Naive thymus-derived CD4-positive, alpha-beta T cell (primary cell): ENCODE measurements around the gene FAM13A. TPM values are rescaled to one million over a fixed set of nuclear protein-coding genes. Genes with fewer than 3 reads are reported as not detected.
"Not testable (repeated sequence)": the region's sequence is repeated elsewhere in the genome, so short reads cannot be mapped to it uniquely, and the experiment has no call there.

Experiments
- ATAC-seq: fragments of 150-1000 bp; cut with Tn5 transposase; 2 replicates; pipeline ENCODE4 v1.10.0; 2021; ENCODE audit warnings: mild to moderate bottlenecking, moderate library complexity
- CTCF ChIA-PET: fragments of 350-600 bp; sonication (Branson Sonifier 250); formaldehyde crosslinking; loops from one replicate; lab custom pipeline; 2021; ENCODE audit warnings: antibody characterized with exemption; lab: Charles Lee
- POLR2A ChIA-PET: fragments of 350-600 bp; sonication (Branson Sonifier 250); formaldehyde crosslinking; loops from one replicate; lab custom pipeline; 2021; ENCODE audit warnings: antibody characterized with exemption, inconsistent platforms; lab: Charles Lee
- DNase-seq, 9 donors: peaks; one replicate each; pipeline versions ENCODE4 v3.0.0 to v3.0.0-alpha.2; 2020 to 2022; ENCODE audit warnings: mixed read lengths in 1 of 9
- H3K27ac ChIP-seq: one replicate; pipeline ENCODE4 v1.7.0; 2013; ENCODE audit warnings: mild to moderate bottlenecking, low read depth, low read length, moderate library complexity
- H3K27me3 ChIP-seq, 2 donors: one replicate each; pipeline ENCODE4 v1.7.0; 2013; ENCODE audit warnings: low read length in 2 of 2, mild to moderate bottlenecking in 2 of 2, moderate library complexity in 2 of 2; ENCODE audit not compliant: control insufficient read depth in 2 of 2, insufficient read depth in 2 of 2
- H3K36me3 ChIP-seq, 3 experiments: 1 replicate in 2 of 3; 2 replicates in 1 of 3; pipeline ENCODE4 v1.7.0; 2013; ENCODE audit warnings: low read length in 3 of 3, mild to moderate bottlenecking in 3 of 3, moderate library complexity in 1 of 3; ENCODE audit not compliant: insufficient read depth in 3 of 3, control insufficient read depth in 2 of 3
- H3K4me1 ChIP-seq, 2 donors: one replicate each; pipeline ENCODE4 v1.7.0; 2013; ENCODE audit warnings: low read length in 2 of 2, mild to moderate bottlenecking in 2 of 2, moderate library complexity in 1 of 2; ENCODE audit not compliant: control insufficient read depth in 2 of 2, insufficient read depth in 2 of 2
- H3K4me3 ChIP-seq: 2 replicates; pipeline ENCODE4 v1.7.0; 2013; ENCODE audit warnings: mild to moderate bottlenecking, low read length
- H3K9me3 ChIP-seq, 3 experiments: 1 replicate in 2 of 3; 2 replicates in 1 of 3; pipeline ENCODE4 v1.7.0; 2013; ENCODE audit warnings: low read length in 3 of 3; ENCODE audit not compliant: control insufficient read depth in 2 of 3
- H3K27ac Mint-ChIP-seq, 9 donors: one replicate each; pipeline ENCODE4 v1.8.0; 2020 to 2022; ENCODE audit warnings: mixed read lengths in 9 of 9, mild to moderate bottlenecking in 8 of 9, moderate library complexity in 5 of 9, inconsistent platforms in 2 of 9
- H3K27me3 Mint-ChIP-seq, 5 donors: one replicate each; pipeline ENCODE4 v1.8.0; 2021 to 2022; ENCODE audit warnings: mixed read lengths in 5 of 5, mild to moderate bottlenecking in 1 of 5
- H3K36me3 Mint-ChIP-seq, 5 donors: one replicate each; pipeline ENCODE4 v1.8.0; 2020 to 2022; ENCODE audit warnings: mixed read lengths in 5 of 5, mild to moderate bottlenecking in 3 of 5, inconsistent platforms in 1 of 5
- H3K4me1 Mint-ChIP-seq, 7 donors: one replicate each; pipeline ENCODE4 v1.8.0; 2020 to 2022; ENCODE audit warnings: mixed read lengths in 7 of 7, mild to moderate bottlenecking in 3 of 7, inconsistent platforms in 1 of 7
- H3K4me3 Mint-ChIP-seq, 10 donors: one replicate each; pipeline ENCODE4 v1.8.0; 2020 to 2022; ENCODE audit warnings: mild to moderate bottlenecking in 10 of 10, mixed read lengths in 10 of 10, moderate library complexity in 6 of 10, inconsistent platforms in 2 of 10
- H3K9me3 Mint-ChIP-seq, 11 donors: one replicate each; pipeline ENCODE4 v1.8.0; 2020 to 2022; ENCODE audit warnings: mixed read lengths in 11 of 11, mild to moderate bottlenecking in 4 of 11, inconsistent platforms in 1 of 11, moderate library complexity in 1 of 11
- intact Hi-C, 2 donors: fragments of 100-400 bp; cut with micrococcal nuclease; formaldehyde crosslinking; loops; one replicate each; pipeline ENCODE4 v1.15.1; 2023
- polyA plus RNA-seq, 2 donors: library from polyadenylated mRNA; unstranded; fragments of 300-500 nt; fragmentation: Illumina TruSeq; gene quantifications; one replicate each; pipeline ENCODE4 v1.2.3, GENCODE V29; 2021
- total RNA-seq, 6 experiments: library from RNA in 5 of 6; stranded (reverse) in 5 of 6; gene quantifications; 1 replicate in 5 of 6; 2 replicates in 1 of 6; pipeline ENCODE4 v1.2.3 and lab custom pipeline; 2021 to 2026

Gene FAM13A
- total and polyA plus RNA-seq, 7 experiments from 2014 or later: 4.5 to 60.4 (median 10.2) TPM

- peaks cover 0 to 8% (median 0%) of the 10 kb centered on the region in 5 donors for H3K27me3 Mint-ChIP-seq
- DNase-seq (no peak), ATAC-seq (peak; percentile 76)
- CTCF ChIA-PET: interaction anchor here (1.0 kb wide), 1 partner anchor 105 kb away, joined by 3 read pairs; no protein-coding TSS in a partner anchor
- H3K4me3 ChIP-seq: no peak overlapping the region
- H3K4me3 Mint-ChIP-seq: no peak overlapping the region
- no peaks in the 10 kb centered on the region for H3K4me1 ChIP-seq
- no peaks in the 10 kb centered on the region for H3K36me3 Mint-ChIP-seq
- H3K27me3 ChIP-seq: no peaks in the 10 kb centered on the region
- H3K9me3 ChIP-seq: no peaks in the 10 kb centered on the region
- POLR2A ChIA-PET: no interaction called here
- H3K9me3 Mint-ChIP-seq: no peaks in the 10 kb centered on the region
- peaks cover 0 to 13% (median 5%) of the 10 kb centered on the region in 7 donors for H3K4me1 Mint-ChIP-seq
- intact Hi-C loops: no loop called here
- H3K27ac Mint-ChIP-seq: peak overlapping the region in 2 of 9 donors; percentile 7 to 9
- no peak overlapping the region for H3K27ac ChIP-seq
- no peaks in the 10 kb centered on the region for H3K36me3 ChIP-seq
These were observed 198.2 kb downstream of the FAM13A start for GRCh38 chr4:88858752-88859151.

DNA sequence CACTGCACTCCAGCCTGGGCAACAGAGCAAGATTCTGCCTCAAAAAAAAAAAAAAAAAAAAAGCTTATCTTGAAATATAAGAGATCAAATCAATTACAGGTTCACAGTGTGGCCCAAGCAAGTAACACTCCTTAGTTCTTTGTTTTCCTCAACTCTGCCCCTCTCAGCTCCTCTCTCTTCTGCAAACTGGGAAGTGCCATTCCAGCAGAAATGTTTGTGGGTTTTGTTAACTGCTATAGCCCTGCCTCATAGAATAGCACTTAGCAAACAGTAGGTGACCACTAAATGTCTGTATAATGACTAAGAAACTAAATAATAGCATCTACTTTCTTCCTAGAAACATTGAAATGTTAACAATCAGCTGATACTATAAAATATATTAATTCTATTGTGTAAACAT, 199.4 kb downstream of the FAM13A start:
- H3K27me3 Mint-ChIP-seq: peaks cover 0 to 8% (median 0%) of the 10 kb centered on the region in 5 donors
- H3K4me1 Mint-ChIP-seq: peaks cover 0 to 13% (median 5%) of the 10 kb centered on the region in 7 donors
- no peaks in the 10 kb centered on the region for H3K9me3 Mint-ChIP-seq
- no peak for DNase-seq
- no peak overlapping the region for H3K4me3 ChIP-seq
- intact Hi-C loops: no loop called here
- H3K36me3 ChIP-seq: no peaks in the 10 kb centered on the region
- ChIA-PET CTCF (interaction anchor here (0.6 to 0.7 kb wide), 2 partner anchors 177 to 202 kb away, joined by 3 to 4 read pairs; no protein-coding TSS in a partner anchor), POLR2A (no interaction called here)
- H3K27me3 ChIP-seq: no peaks in the 10 kb centered on the region
- no peaks in the 10 kb centered on the region for H3K36me3 Mint-ChIP-seq
- no peaks in the 10 kb centered on the region for H3K9me3 ChIP-seq
- H3K4me1 ChIP-seq: no peaks in the 10 kb centered on the region
- no peak overlapping the region for H3K4me3 Mint-ChIP-seq
- no peak overlapping the region for H3K27ac Mint-ChIP-seq
- no peak for ATAC-seq
- H3K27ac ChIP-seq: no peak overlapping the region

- Histone ChIP-seq H3K36me3 (no peaks in the 10 kb centered on the region), H3K27ac (no peak overlapping the region), H3K4me3 (no peak overlapping the region), H3K4me1 (no peaks in the 10 kb centered on the region), H3K27me3 (peaks cover 0 to 3% of the 10 kb centered on the region in 2 donors), H3K9me3 (no peaks in the 10 kb centered on the region)
- H3K27ac Mint-ChIP-seq: no peak overlapping the region
- ChIA-PET CTCF (no interaction called here), POLR2A (no interaction called here)
- intact Hi-C loops: no loop called here
- peaks cover 0 to 6% (median 0%) of the 10 kb centered on the region in 5 donors for H3K27me3 Mint-ChIP-seq
- no peak overlapping the region for H3K4me3 Mint-ChIP-seq
- no peaks in the 10 kb centered on the region for H3K36me3 Mint-ChIP-seq
- DNase-seq (no peak), ATAC-seq (no peak)
- H3K9me3 Mint-ChIP-seq: no peaks in the 10 kb centered on the region
- H3K4me1 Mint-ChIP-seq: peaks cover 0 to 13% (median 5%) of the 10 kb centered on the region in 7 donors
These were observed 202.5 kb downstream of the FAM13A start for GRCh38 chr4:88854481-88854880.

DNA sequence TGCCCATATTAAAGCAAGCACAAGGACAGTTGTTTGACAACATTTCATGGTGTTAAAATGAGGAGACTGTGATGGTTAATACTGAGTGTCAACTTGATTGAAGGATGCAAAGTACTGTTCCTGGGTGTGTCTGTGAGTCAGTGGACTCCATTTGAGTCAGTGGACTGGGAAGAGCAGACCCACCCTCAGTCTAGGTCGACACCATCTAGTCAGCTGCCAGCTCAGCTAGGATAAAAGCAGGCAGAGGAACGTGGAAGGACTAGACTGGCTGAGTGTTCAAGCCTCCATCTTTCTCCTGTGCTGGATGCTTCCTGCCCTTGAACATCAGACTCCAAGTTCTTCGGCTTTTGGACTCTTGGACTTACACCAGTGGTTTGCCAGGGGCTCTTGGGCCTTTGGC, 203.4 kb downstream of the FAM13A start:
- H3K4me1 Mint-ChIP-seq, intact Hi-C loops, H3K4me3 ChIP-seq, CTCF ChIA-PET, H3K36me3 Mint-ChIP-seq, POLR2A ChIA-PET, DNase-seq, ATAC-seq, H3K27ac ChIP-seq, H3K4me3 Mint-ChIP-seq, H3K27me3 Mint-ChIP-seq, H3K9me3 ChIP-seq, H3K27ac Mint-ChIP-seq, H3K9me3 Mint-ChIP-seq, H3K36me3 ChIP-seq, H3K27me3 ChIP-seq, H3K4me1 ChIP-seq: not testable (repeated sequence)

DNA sequence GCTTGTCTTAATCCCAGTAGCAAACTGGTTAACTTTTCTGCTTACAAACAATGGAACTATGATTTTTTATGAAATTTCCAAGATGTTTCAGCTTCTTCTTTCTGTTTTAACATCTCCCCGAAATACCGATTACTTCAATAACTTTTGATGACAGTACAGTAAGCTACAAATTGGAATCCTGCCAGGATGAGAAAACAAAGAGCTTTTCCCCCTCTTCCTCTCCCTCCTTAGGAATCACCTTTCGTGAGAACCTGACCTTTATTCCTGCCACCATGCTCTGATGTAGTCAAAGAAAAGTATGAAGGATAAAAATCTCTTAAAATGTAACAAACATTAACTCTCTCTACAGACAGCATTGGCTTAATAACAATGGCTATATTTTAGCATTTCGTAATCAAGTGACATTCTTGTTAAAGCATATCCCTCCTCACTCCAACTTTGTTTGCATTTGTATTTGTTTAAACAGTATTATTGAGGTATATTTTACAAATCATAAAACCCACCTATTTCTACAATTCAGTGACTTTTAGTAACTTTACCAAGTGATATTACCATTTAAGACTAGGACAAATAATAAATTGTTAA, 210.7 kb downstream of the FAM13A start:
- Mint-ChIP-seq H3K36me3 (no peaks in the 10 kb centered on the region), H3K27me3 (peaks cover 0 to 16% (median 0%) of the 10 kb centered on the region in 5 donors)

DNA sequence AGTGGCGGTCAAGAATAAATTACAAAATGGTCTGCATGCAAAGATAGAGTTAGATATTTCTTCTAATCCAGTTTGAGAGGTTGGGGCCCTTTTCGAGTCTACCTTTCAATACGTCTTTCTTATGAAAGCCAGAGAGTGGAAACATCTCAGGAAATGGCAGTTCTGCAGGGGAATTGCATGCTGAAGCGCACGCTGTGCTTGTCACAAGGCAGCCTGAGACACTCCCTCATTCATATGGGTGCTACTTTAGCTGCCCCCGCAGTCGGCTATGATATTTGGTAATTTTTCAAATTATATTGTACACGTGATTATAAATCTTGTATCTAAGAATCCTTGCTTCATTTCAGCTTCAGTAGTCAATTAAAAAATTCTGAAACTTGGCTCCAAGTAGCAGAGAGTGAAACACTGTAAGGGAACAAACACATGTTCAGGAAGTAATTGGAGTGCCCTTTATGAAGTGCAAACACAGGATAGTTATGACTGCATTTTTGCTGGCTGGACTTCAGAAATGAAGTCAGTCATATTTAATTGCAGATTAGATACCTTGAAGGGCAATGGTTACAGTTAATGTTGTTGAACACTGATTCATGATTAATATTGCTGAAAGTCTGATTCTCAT, 213.8 kb downstream of the FAM13A start:
- peaks cover 0 to 23% (median 0%) of the 10 kb centered on the region in 5 donors for H3K27me3 Mint-ChIP-seq
- no peak overlapping the region for H3K4me3 Mint-ChIP-seq
- ATAC-seq (no peak), DNase-seq (no peak)
- Histone ChIP-seq H3K9me3 (no peaks in the 10 kb centered on the region), H3K4me1 (no peaks in the 10 kb centered on the region), H3K27ac (no peak overlapping the region), H3K36me3 (no peaks in the 10 kb centered on the region), H3K27me3 (no peaks in the 10 kb centered on the region), H3K4me3 (no peak overlapping the region)
- H3K36me3 Mint-ChIP-seq: no peaks in the 10 kb centered on the region
- CTCF ChIA-PET: no interaction called here
- no peaks in the 10 kb centered on the region for H3K9me3 Mint-ChIP-seq
- intact Hi-C loops: no loop called here
- peaks cover 0 to 6% (median 0%) of the 10 kb centered on the region in 7 donors for H3K4me1 Mint-ChIP-seq
- H3K27ac Mint-ChIP-seq: no peak overlapping the region
- POLR2A ChIA-PET: no interaction called here

More for the DNA sequence above, 210.7 kb downstream of the FAM13A start:
- Histone ChIP-seq H3K4me3 (no peak overlapping the region), H3K9me3 (no peaks in the 10 kb centered on the region), H3K36me3 (no peaks in the 10 kb centered on the region), H3K27ac (no peak overlapping the region), H3K4me1 (no peaks in the 10 kb centered on the region), H3K27me3 (no peaks in the 10 kb centered on the region)
- no peak overlapping the region for H3K4me3 Mint-ChIP-seq
- ATAC-seq: no peak
- no peak overlapping the region for H3K27ac Mint-ChIP-seq
- peaks cover 0 to 8% (median 0%) of the 10 kb centered on the region in 7 donors for H3K4me1 Mint-ChIP-seq
- ChIA-PET POLR2A (no interaction called here), CTCF (interaction anchor here (0.6 kb wide), 1 partner anchor 126 kb away, joined by 3 read pairs; no protein-coding TSS in a partner anchor)
- intact Hi-C loops: no loop called here
- no peaks in the 10 kb centered on the region for H3K9me3 Mint-ChIP-seq
- no peak for DNase-seq
